SU-DHL-6 (cell line): ENCODE measurements around the gene RAD51B.

ENCODE experiments used
- H2AFZ ChIP-seq: fragments of 200-600 bp; sonication (generic); 2 replicates; pipeline ENCODE4 v1.6.1; 2014; ENCODE audit warnings: low read depth, mild to moderate bottlenecking, moderate library complexity, mixed read lengths, antibody characterized with exemption, low read length; ENCODE audit not compliant: severe bottlenecking
- H3F3A ChIP-seq: fragments of 200-600 bp; shearing (Covaris generic); 2 replicates; pipeline ENCODE4 v1.6.0; 2016; ENCODE audit warnings: antibody characterized with exemption, mild to moderate bottlenecking; ENCODE audit not compliant: insufficient read depth
- H3K27ac ChIP-seq: fragments of 200-600 bp; sonication (generic); 2 replicates; pipeline ENCODE4 v1.5.1; 2016; ENCODE audit warnings: low read depth, mild to moderate bottlenecking, low read length, moderate library complexity, mixed read lengths
- H3K27me3 ChIP-seq: fragments of 200-600 bp; sonication (generic), shearing (Covaris generic); 2 replicates; pipeline ENCODE4 v1.6.0; 2014; ENCODE audit warnings: mild to moderate bottlenecking, low read length
- H3K36me3 ChIP-seq: fragments of 200-600 bp; sonication (generic); 2 replicates; pipeline ENCODE4 v1.6.1; 2014; ENCODE audit warnings: mild to moderate bottlenecking, low read length, mixed read lengths
- H3K4me2 ChIP-seq: fragments of 300-600, 200-600 bp; shearing (Covaris generic), sonication (generic); 2 replicates; pipeline ENCODE4 v1.6.0; 2014; ENCODE audit warnings: low read length, low read depth, mild to moderate bottlenecking; ENCODE audit not compliant: poor library complexity, severe bottlenecking
- H3K4me3 ChIP-seq: fragments of 200-600 bp; sonication (generic); 2 replicates; pipeline ENCODE4 v1.5.1; 2014; ENCODE audit warnings: antibody characterized with exemption, low read length, mild to moderate bottlenecking, mixed read lengths; ENCODE audit not compliant: insufficient read depth, poor library complexity, severe bottlenecking
- H3K79me2 ChIP-seq: fragments of 200-600 bp; sonication (generic); 2 replicates; pipeline ENCODE4 v1.6.1; 2014; ENCODE audit warnings: mild to moderate bottlenecking, low read length, moderate library complexity; ENCODE audit not compliant: insufficient read depth
- H3K9ac ChIP-seq: fragments of 200-600 bp; sonication (generic); 2 replicates; pipeline ENCODE4 v1.7.0; 2014; ENCODE audit warnings: mild to moderate bottlenecking, low read length
- H3K9me2 ChIP-seq: fragments of 200-600 bp; sonication (generic); replicated peaks from 2 replicates; pipeline ENCODE4 v1.6.1; 2014; ENCODE audit warnings: low read length; ENCODE audit not compliant: insufficient read depth
- H3K9me3 ChIP-seq: fragments of 200-600 bp; sonication (generic); 2 replicates; pipeline ENCODE4 v1.6.1; 2014; ENCODE audit warnings: low read length, mixed read lengths; ENCODE audit not compliant: insufficient read depth
- H4K20me1 ChIP-seq: fragments of 200-600 bp; sonication (generic); 2 replicates; pipeline ENCODE4 v1.6.1; 2014; ENCODE audit warnings: low read depth, mild to moderate bottlenecking, antibody characterized with exemption, low read length, moderate library complexity, mixed read lengths
- EZH2phosphoT487 ChIP-seq: fragments of 200-600 bp; sonication (generic), shearing (Covaris generic); conservative IDR thresholded peaks from 2 replicates; pipeline ENCODE4 v1.6.1; 2018; ENCODE audit warnings: mild to moderate bottlenecking, antibody characterized with exemption, low read length, moderate library complexity, mixed read lengths
- TF ChIP-seq, protein P1 (sequence below): fragments of 200-600 bp; sonication (generic); IDR thresholded peaks from one replicate; pipeline ENCODE4 v1.5.1; 2017; ENCODE audit warnings: antibody characterized with exemption, mild to moderate bottlenecking, low read length, moderate library complexity; ENCODE audit not compliant: insufficient read depth, poor library complexity, severe bottlenecking

RAD51B gene

DNA sequence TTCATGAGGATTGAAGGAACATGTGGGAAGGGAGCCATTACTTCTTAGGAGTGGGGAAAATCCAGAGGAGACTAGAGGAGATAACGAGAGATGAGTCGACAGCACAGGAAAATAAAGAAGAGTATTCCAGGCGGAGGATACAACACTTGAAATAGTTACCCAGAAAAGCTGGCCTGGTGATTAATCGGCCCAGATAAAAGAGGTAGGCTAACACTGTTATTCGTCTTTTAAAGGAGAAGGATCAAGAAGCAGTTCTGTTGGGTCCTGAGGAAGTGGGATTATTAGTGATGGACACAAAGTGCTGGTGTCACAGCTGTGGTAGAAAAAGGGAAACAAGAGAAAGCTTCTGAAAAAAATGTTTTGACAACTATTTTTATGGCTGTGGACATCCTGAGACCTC, 548.0 kb downstream of the RAD51B start:
- Histone ChIP-seq H3K79me2 (no peaks in the 10 kb centered on the region), H3K36me3 (no peaks in the 10 kb centered on the region), H3K4me3 (no peak overlapping the region), H3K4me2 (peak overlapping the region; percentile 49), H4K20me1 (no peaks in the 10 kb centered on the region), H3F3A (peaks cover 32% of the 10 kb centered on the region), H3K9me2 (no peaks in the 10 kb centered on the region), H2AFZ (no peak overlapping the region), H3K27me3 (no peaks in the 10 kb centered on the region), H3K9ac (peak overlapping the region; percentile 46), H3K9me3 (no peaks in the 10 kb centered on the region), H3K27ac (peak overlapping the region; percentile 89)
- TF ChIP-seq, protein P1, sequence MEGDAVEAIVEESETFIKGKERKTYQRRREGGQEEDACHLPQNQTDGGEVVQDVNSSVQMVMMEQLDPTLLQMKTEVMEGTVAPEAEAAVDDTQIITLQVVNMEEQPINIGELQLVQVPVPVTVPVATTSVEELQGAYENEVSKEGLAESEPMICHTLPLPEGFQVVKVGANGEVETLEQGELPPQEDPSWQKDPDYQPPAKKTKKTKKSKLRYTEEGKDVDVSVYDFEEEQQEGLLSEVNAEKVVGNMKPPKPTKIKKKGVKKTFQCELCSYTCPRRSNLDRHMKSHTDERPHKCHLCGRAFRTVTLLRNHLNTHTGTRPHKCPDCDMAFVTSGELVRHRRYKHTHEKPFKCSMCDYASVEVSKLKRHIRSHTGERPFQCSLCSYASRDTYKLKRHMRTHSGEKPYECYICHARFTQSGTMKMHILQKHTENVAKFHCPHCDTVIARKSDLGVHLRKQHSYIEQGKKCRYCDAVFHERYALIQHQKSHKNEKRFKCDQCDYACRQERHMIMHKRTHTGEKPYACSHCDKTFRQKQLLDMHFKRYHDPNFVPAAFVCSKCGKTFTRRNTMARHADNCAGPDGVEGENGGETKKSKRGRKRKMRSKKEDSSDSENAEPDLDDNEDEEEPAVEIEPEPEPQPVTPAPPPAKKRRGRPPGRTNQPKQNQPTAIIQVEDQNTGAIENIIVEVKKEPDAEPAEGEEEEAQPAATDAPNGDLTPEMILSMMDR, result no peak
- TF ChIP-seq EZH2phosphoT487, result no peak

DNA sequence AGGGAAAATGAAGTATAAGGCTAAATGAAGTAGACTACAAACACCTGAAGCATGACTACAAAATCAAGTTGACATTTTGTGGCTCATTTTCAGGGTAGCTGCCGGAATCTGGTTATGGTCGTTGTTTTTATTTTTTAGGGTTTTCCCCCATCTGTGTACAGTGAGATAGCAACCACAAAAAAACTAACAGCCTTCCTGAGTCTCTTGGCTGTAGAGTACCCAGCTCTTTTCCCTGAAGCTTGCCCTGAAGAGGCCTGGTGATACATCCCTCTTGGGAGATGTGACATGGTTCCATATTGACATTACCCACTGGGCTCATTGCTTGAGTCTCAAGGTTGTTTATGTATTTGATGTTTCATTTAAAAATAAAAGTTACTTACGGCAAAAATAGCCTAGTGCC, 549.3 kb downstream of the RAD51B start:
- Histone ChIP-seq H3K79me2 (no peaks in the 10 kb centered on the region), H3K9me2 (no peaks in the 10 kb centered on the region), H3K36me3 (no peaks in the 10 kb centered on the region), H2AFZ (peak overlapping the region; percentile 55), H3K27ac (peak overlapping the region; percentile 89), H3K4me2 (peak overlapping the region; percentile 49), H3K27me3 (no peaks in the 10 kb centered on the region), H3F3A (peaks cover 44% of the 10 kb centered on the region), H3K9me3 (no peaks in the 10 kb centered on the region), H3K4me3 (peak overlapping the region; percentile 27), H4K20me1 (no peaks in the 10 kb centered on the region), H3K9ac (peak overlapping the region; percentile 46)
- TF ChIP-seq, protein P1, result no peak
- TF ChIP-seq EZH2phosphoT487, result no peak

DNA sequence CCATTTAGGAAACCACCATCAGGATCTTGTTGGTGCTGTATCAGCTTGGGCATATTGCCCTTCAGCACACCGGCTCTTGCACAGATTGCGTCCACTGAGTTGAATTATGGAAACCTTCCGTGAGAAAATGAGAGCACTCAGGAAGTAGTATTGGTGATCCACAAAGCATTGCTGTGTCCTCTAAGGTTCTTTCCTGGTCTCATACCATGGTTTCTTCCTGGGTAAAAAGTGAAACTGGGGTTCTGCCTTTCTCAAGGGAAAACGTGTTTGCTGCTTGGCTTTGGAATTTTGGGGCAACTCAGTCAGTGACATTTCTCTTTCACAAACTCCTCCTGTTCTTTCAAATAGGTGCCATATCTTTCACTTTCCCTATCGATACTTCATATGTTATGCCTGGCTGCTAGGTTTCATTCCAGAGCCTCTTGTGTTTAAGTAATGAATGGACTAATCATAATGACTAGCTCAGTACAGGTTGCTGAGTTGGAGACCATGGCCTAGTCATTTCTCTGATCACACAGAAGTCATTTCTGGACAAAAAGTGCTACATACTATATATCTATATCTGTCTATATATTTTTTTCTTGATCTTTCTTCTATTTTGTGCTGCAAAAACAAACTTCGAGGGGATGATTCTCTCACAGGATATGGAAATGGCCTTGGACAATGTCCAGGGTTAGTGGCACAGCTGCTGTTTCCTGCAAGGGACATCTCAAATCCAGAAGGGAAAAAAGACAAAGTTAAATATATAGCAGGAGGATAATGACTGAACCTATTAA, 549.9 kb downstream of the RAD51B start:
- Histone ChIP-seq H3K36me3 (no peaks in the 10 kb centered on the region), H3K9me3 (no peaks in the 10 kb centered on the region), H4K20me1 (no peaks in the 10 kb centered on the region), H2AFZ (peak overlapping the region; percentile 55), H3K4me2 (peak overlapping the region; percentile 49), H3K9me2 (no peaks in the 10 kb centered on the region), H3F3A (peaks cover 50% of the 10 kb centered on the region), H3K79me2 (no peaks in the 10 kb centered on the region), H3K9ac (peak overlapping the region; percentile 46), H3K4me3 (peak overlapping the region; percentile 27), H3K27ac (peak overlapping the region; percentile 89), H3K27me3 (no peaks in the 10 kb centered on the region)
- TF ChIP-seq, protein P1, result no peak
- TF ChIP-seq EZH2phosphoT487, result no peak
